GM18867 (cell line): ENCODE measurements around the gene PRR5.

Source experiments
- ATAC-seq: cut with Tn5 transposase; IDR thresholded peaks from one replicate; pipeline ENCODE4 v1.9.1; 2021; ENCODE audit warnings: mild to moderate bottlenecking, moderate library complexity; ENCODE audit not compliant: unreplicated experiment

Gene PRR5

DNA sequence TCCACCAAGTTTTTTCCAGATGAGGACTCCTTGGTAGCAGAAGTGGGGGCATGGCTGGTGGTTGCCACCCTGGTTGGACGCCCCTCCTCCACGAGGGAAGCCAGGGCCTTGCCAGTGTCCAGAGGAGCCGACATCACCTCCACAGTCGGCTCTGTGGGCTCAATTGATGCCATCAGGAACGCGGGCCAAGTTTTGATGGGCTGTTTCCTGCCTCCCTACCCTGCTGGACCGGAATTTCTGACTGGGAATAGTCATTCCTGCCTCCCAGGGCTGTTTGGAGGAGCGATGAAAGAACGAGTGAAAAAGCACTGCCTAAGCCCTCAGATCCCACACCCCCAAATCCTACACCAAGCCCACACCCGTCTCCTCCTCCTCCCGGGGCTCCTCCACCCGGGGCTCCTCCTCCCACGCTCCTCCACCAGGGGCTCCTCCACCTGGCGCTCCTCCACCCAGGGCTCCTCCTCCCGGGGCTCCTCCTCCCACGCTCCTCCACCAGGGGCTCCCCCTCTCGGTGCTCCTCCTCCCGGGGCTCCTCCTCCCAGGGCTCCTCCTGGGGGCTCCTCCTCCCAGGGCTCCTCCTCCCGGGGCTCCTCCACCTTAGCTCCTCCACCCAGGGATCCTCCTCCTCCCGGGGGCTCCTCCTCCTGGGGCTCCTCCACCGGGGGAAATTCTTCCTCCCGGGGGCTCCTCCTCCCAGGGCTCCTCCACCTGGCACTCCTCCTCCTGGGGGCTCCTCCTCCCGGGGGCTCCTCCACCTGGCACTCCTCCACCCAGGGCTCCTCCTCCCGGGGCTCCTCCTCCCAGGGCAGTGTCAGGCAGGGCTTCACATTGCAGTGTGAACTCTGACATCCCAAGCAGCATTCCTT lies 10.0 kb upstream of the PRR5 start:
- ATAC-seq, result no peak

GRCh38 chr22:44692662-44693007 lies 9.4 kb upstream of the PRR5 start:
- no peak for ATAC-seq

DNA sequence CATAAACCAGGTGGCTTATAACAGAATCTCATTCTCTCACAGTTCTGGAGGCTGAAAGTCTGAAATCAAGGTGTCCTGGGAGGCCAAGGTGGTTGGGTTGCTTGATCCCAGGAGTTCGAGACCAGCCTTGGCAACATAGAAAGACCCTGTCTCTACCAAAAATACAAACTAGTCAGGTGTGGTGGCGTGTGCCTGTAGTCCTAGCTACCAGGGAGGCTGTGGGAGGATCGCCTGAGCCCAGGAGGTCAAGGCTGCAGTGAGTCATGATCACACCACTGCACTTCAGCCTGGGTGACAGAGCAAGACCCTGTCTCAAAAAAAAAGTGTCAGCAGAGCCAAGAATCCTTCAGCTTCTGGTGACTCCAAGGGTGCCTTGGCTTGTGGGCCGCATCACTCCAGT lies 8.9 kb upstream of the PRR5 start:
- ATAC-seq, result no peak

DNA sequence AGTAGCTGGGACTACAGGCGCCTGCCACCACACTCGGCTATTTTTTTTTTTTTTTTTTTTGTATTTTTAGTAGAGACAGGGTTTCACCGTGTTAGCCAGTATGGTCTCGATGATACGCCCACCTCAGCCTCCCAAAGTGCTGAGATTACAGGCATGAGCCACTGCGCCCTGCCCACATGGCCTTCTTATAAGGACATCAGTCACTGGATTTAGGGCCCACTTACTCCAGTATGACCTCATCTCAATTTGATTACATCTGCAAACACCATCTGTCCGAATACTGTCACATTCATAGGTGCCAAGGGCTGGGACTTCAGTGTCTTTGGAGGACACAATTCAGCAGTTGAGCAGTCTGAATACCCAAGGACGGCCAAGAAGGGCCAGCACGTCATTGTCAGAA lies 8.2 kb upstream of the PRR5 start:
- no peak for ATAC-seq

DNA sequence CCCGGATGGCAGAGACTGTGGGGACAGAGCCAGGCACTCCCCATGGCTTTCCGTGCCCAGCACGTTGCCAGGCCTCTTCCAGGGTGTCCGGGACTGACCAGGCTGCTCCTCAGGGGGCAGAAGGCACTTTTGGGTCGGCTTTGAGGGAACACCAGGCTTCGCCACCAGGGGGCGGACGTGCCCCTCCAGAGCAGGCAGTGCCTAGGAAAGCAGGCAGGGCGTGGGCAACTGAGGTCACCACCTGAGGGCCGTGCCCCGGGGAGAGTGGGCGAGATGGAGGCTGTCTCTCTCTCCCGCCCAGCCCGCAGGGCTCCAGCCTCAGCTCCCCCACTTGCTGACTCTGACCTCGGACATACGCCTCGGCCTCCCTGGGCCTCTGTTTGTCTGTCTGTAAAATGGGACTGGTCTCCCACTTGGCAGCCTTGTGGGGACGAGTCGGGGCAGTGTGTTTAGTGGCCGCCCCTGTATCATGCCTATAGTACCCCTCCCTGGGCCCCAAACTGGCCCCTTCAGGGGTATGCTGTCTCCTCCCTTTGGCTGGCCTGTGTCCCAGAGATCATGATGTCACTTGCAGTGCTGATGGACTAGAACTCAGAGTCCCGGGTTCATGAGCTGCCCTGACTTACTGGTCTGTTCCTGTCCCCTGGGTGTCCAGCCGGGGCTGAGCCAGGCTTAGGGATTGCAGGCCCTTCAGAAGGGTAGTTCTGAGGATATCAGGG lies 4.4 kb upstream of the PRR5 start:
- ATAC-seq, result no peak

DNA sequence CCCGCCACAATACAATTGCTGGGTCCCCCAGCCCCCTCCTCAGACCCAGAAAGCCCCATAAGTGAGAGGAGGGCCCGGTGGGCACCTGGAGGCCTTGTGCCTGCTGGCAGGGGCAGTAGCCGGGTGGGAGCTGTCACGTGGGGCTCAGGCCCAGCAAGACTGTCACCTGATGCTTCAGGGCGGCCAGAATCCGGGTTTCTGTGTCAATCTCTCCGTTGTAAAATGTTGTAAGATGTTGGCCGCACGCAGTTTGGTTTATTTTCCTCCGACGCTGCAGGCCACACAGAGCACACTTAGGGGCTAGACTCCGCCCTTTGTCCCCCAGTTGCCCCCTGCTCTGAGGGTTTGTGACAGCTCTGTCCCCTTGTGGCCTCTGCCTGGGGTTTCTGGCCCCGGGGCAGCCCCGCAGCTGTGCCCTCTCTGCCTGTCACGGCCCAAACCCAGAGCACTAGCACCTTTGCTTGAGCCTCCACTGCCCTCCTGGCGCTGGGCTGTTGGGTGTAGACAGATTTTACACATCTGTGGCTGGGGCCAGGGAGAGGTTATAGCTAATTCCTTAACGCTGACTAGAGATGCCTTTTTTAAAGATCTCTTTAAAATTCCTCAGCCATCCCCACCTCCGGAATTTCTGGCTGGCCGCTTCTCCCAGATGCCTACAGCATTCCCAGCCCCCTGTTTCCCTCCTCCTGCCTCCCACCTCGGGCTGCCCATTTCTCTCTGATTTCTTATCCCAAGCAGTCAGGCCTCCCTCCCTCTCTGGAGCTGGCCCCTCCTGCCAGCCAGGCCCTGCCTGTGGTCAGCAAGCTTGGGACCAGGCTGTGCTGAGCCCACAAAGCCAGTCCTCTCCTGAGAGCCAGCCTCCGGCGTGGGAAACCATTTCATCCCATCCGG lies 3.2 kb upstream of the PRR5 start:
- no peak for ATAC-seq

GRCh38 chr22:44700456-44700855 lies 1.5 kb upstream of the PRR5 start:
- ATAC-seq, result no peak

DNA sequence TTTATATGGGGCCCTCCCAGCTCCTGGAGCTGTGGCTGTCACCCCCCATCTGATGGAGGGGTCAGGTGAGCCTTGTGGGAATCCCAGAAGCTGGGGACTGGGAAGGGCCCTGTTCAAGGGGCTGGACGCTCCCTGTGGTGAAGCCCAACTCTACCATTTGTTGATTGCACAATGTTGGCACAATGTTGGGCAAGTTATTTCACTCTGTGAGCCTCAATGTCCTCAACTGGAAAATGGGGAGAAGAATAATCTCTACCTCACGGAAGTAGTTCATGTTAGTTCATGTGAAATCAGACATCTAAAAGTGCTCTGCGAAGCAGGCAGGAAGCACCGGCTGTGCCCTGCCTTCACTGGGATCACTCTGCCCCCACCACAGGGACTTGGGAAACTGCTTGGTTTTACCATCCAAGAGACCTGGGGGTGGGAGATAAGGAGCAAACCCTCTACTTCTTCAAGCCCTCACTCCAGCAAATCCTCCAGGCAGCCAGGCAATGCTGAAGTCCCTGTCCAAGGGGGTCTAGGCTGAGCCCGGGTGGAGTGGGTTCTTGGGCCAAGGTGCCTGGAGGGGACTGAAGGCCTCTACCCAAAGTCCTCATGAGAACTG lies 715 bp upstream of the PRR5 start:
- ATAC-seq, result no peak

- ATAC-seq, result no peak
Measured at GRCh38 chr22:44702479-44703198, 635 bp downstream of the PRR5 start.

DNA sequence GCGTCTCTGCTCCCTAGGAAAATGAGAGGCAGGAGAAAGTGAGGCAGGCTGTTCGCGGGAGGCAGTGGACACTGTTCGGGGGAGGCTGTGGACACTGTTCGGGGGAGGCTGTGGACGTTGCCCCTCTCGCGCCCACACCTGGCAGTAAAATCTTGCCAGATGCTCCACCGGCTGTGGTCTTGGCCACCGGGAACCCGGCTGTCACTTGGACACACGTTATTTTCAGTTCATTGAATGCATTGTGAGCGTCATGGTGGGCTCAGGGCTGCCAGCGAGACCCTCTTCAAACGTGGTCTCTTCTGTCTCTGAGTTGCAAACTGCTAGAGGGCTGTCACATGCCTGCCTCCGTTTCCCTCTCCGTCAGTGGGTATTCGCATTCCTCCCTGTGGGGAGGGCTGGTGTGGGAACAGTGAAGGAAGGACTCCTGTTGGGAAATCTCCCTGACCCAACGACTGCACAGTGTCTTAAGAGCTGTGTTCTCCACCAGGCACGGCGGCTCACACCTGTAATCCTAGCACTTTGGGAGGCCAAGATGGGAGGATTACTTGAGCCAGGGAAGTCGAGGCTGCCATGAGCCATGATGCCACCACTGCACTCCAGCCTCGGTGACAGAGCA lies 1.4 kb downstream of the PRR5 start:
- no peak for ATAC-seq

DNA sequence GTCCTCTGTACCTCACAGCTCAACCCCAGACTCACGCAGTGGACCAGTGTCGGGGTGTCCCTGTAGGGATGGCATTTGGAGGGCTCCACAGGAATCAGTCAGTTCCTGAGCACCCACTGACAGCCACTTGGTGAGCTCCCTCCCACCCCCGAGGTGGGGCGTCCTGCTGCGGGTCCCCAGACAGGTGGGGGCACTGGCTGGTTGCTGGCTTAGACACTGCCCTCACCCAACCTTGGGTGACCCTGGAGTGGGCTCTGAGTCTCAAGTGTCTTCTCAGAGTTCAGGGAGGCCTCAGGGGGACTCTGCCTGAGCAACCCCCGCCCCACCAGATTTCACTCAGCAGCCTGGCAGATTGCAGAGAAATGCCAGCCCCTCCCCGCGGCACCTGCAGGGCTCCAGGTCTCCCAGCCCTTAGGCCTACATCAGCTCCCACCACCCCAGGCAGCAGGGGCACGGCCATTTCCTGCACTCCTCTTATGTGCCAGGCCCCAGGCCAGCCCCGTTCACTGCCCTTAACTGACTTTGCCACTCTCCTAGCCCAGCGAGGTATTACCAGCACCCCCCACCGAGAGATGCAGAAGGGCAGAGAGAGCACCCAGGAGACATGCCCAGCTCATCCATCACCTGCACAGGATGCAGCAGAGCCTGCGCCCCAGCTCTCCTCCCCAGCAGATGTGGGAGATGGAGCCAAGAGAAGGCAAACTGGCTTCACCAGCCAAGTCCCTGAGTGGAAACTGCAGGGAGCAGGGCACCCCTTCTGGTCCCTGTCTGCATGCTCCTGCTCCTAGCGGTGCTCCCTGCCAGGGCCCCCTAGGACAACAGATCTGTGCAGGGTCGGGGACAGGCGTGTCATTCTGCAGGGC lies 2.4 kb downstream of the PRR5 start:
- no peak for ATAC-seq

DNA sequence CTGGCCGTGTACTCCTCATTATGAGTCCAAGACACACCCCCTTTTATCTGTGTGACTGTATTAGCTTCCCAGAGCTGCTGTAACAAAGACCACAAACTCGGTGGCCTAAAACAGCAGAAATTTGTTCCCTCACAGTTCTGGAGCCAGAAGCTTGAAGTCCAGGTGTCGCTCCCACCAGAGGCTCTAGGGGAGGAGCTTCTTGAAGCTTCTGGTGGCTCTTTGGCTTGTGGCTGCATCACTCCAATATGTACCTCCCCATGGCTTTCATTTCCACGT lies 3.0 kb downstream of the PRR5 start:
- ATAC-seq, result no peak

- no peak for ATAC-seq
Measured at GRCh38 chr22:44706488-44706887, 4.5 kb downstream of the PRR5 start.

DNA sequence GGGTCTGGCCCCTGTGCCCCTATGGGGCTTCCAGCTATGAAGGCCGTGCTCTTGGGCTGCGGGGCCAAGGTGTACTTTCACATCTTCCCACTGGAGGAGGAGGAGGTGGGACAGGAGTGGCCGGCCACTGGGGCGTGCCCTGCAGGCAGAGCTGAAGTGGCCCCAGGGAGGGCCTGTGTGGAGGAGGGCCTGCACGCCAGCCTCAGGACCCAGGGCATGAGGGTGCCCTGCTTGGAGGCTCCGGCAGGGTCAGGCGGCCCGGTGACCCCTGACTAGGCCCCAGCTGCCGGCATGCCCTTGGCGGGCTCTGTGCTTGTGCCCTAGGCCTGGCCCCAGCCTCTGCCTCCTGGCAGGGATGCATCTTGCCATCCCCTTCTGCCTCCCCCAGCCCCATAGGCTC lies 5.2 kb downstream of the PRR5 start:
- ATAC-seq, result no peak

DNA sequence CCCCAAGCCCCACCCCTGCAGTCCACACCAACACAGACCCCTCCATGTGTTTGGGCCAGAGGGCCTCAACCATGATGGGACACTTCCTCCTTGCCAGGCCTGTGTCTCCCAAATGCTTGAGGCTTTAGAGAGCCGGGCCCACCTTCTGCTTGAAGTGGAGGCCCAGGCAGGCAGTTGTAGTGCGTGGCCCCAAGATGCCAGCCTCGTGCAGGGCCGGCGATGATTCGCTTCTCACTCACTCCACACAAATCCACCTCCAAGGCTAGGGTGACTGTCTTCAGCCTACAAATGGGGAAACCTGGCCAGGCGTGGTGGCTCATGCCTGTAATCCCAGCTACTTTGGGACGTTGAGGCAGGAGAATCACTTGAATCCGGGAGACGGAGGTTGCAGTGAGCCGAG lies 5.7 kb downstream of the PRR5 start:
- ATAC-seq, result no peak

DNA sequence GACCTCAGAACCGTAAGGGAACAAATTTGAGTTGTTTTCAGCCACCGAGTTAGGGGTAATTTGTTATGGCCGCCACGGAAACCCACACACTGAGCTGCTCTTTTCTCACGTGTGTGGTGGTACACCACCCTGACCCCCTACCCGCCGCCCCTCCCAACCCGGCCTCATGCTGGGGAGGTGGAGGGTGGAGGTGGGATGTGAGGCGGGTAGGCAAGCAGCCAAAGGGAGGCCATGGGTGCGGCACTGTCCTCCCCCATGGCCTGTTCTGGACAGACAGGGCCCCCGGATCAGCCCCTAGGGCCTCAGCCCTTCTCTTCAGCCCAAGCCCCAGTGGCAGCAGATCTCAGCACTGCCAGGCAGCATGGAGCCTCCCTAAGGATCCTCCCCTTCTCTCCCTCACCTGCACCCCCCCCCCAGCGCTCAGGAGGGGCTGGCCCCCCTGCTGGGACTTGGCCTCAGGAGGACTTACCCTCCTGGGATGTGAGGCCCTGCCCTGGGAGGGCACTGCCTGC lies 7.9 kb downstream of the PRR5 start:
- no peak for ATAC-seq

DNA sequence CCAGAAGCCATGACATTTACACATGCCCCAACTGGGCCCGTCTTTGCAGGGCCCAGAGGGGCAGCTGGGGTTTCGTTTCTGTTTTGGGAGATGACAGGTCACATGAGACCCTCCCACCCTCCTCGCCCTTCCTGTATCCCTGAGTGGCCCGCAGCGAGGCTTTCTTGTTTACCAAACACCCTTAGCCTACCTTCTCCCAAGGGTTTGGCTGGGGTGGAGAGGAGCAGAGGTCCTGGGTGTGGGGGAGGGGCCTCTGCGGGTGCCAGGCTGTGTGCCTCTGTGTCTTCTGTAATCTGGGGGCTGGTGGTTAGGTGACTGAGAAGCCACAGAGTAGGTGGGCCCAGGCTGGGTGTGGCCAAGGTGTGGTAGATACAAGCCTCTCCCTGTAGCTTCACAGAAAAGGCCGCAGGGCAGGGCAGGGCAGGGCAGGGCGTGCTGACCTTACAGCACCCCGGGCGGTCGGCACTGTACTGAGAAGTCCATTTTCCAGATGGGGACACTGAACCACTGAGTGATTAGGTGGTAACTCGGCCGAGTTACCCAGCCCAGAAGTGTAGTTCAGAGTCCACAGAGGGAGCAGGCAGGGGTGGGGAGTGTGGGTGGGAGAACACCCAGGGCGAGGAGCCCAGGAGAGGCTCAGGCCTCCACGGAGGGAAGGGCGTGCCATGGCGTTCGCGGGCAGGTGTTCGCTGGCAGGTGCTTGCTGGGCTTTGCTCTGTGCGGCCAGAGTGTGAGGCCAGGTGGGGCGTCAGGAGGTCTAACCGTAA lies 8.7 kb downstream of the PRR5 start:
- no peak for ATAC-seq

- no peak for ATAC-seq
Measured at GRCh38 chr22:44711241-44711560, 9.2 kb downstream of the PRR5 start.
